Activated T-cell treated with anti-CD3 and anti-CD28 coated beads, Interleukin-2, amount 50 U/mL, for 24 hours (primary cell): ENCODE measurements around the gene IRF7.

Experiments
- DNase-seq: peaks from one replicate; pipeline ENCODE4 v3.0.0-alpha.2; 2020
- H3K27ac Mint-ChIP-seq: 2 replicates; pipeline ENCODE4 v1.8.0; 2020; ENCODE audit warnings: mild to moderate bottlenecking, mixed read lengths
- H3K27me3 Mint-ChIP-seq: 2 replicates; pipeline ENCODE4 v1.8.0; 2020; ENCODE audit warnings: mixed read lengths
- H3K36me3 Mint-ChIP-seq: 2 replicates; pipeline ENCODE4 v1.8.0; 2020; ENCODE audit warnings: low read depth, mixed read lengths
- H3K4me1 Mint-ChIP-seq: 2 replicates; pipeline ENCODE4 v1.8.0; 2020; ENCODE audit warnings: low read depth, mixed read lengths
- H3K4me3 Mint-ChIP-seq: 2 replicates; pipeline ENCODE4 v1.8.0; 2020; ENCODE audit warnings: mild to moderate bottlenecking, moderate library complexity, mixed read lengths
- H3K9me3 Mint-ChIP-seq: 2 replicates; pipeline ENCODE4 v1.8.0; 2020; ENCODE audit warnings: mixed read lengths

The IRF7 gene

GRCh38 chr11:635945-636510 lies 20.3 kb upstream of the IRF7 start:
- H3K27ac Mint-ChIP-seq, result no peak overlapping the region
- H3K9me3 Mint-ChIP-seq, result no peaks in the 10 kb centered on the region
- H3K36me3 Mint-ChIP-seq, result no peaks in the 10 kb centered on the region
- no peak for DNase-seq
- H3K4me1 Mint-ChIP-seq, result peaks cover 19% of the 10 kb centered on the region
- peaks cover 49% of the 10 kb centered on the region for H3K27me3 Mint-ChIP-seq
- H3K4me3 Mint-ChIP-seq, result no peak overlapping the region

DNA sequence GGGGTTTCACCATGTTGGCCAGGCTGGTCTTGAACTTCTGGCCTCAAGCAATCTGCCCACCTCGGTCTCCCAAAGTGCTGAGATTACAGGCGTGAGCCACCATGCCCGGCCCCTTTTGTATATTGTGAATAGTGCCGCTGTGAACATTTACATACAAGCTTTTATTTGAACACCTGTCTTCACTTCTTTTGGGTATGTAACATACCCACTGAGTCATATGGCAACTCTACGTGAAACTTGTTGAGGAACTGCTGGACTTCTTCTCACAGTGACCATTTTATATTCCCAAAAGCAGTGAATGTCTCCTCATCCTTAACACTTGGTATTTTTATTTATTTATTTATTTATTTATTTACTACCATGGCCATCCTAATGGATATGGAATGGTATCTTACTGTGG lies 15.1 kb upstream of the IRF7 start:
- Mint-ChIP-seq H3K9me3 (no peaks in the 10 kb centered on the region), H3K4me1 (peaks cover 23% of the 10 kb centered on the region), H3K27me3 (peaks cover 42% of the 10 kb centered on the region), H3K4me3 (no peak overlapping the region), H3K36me3 (no peaks in the 10 kb centered on the region), H3K27ac (no peak overlapping the region)
- DNase-seq, result no peak

DNA sequence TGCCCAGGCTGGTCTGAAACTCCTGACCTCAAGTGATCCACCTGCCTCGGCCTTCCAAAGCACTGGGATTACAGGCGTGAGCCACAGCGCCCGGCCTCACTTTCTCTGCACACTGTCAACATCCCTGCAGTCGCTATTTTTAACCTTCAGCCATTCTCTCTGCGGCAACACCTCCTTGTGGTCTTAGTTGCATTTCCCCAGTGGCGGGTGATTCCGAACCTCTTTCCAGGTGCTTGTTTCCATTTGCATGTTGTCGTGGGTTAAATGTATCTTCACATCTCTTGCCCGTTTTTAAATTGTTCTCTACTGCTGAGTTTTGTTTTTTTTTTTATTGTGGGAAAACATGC lies 13.5 kb upstream of the IRF7 start:
- no peaks in the 10 kb centered on the region for H3K9me3 Mint-ChIP-seq
- peak overlapping the region; percentile 9 for H3K4me3 Mint-ChIP-seq
- peak overlapping the region; percentile 6 for H3K27ac Mint-ChIP-seq
- no peaks in the 10 kb centered on the region for H3K36me3 Mint-ChIP-seq
- peaks cover 20% of the 10 kb centered on the region for H3K4me1 Mint-ChIP-seq
- DNase-seq, result peak; percentile 37
- H3K27me3 Mint-ChIP-seq, result peaks cover 37% of the 10 kb centered on the region

DNA sequence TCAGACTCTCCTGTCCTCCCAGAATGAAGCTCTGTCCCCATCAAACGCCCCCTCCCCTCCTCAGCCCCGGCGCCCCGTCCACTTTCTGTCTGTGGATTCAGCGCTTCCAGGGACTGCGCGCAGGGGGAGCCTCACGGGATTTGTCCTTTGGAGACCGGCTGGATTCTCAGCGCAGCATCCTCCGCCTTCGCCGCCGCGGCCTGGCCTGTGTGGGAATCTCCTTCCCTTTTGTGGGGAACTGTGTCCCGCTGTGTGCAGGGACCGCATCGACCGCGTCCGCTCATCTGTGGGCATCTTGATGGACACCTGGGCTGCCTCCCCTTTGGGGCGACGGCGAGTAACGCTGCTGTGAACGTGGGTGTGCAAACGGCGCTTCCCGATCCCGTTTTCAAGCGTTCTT lies 12.3 kb upstream of the IRF7 start:
- Mint-ChIP-seq H3K27me3 (peaks cover 45% of the 10 kb centered on the region), H3K27ac (peak overlapping the region; percentile 41)
- DNase-seq, result no peak

GRCh38 chr11:627308-627576 lies 11.5 kb upstream of the IRF7 start:
- Mint-ChIP-seq H3K27me3 (peaks cover 45% of the 10 kb centered on the region), H3K4me3 (no peak overlapping the region)
- no peak for DNase-seq

More for the DNA sequence above, 12.3 kb upstream of the IRF7 start:
- peaks cover 20% of the 10 kb centered on the region for H3K4me1 Mint-ChIP-seq
- no peaks in the 10 kb centered on the region for H3K9me3 Mint-ChIP-seq
- H3K4me3 Mint-ChIP-seq, result peak overlapping the region; percentile 9
- peaks cover 3% of the 10 kb centered on the region for H3K36me3 Mint-ChIP-seq

GRCh38 chr11:626475-627307 lies 10.9 kb upstream of the IRF7 start, which contains the start of gene SCT:
Gene SCT, minus strand, starts transcription at chr11:627181. Its CDS starts 38 bp downstream, at chr11:627143.
- Mint-ChIP-seq H3K27ac (peak within 1 kb of the TSS; percentile 41), H3K4me1 (peaks cover 20% of the 10 kb centered on the region), H3K36me3 (peaks cover 5% of the 10 kb centered on the region), H3K9me3 (no peaks in the 10 kb centered on the region), H3K4me3 (no peak within 1 kb of the TSS), H3K27me3 (peaks cover 45% of the 10 kb centered on the region)
- peak; percentile 38 for DNase-seq

More at GRCh38 chr11:627308-627576, 11.5 kb upstream of the IRF7 start:
- Mint-ChIP-seq H3K4me1 (peaks cover 20% of the 10 kb centered on the region), H3K9me3 (no peaks in the 10 kb centered on the region), H3K27ac (no peak overlapping the region), H3K36me3 (peaks cover 3% of the 10 kb centered on the region)

GRCh38 chr11:625636-626268 lies 10.0 kb upstream of the IRF7 start:
- no peak overlapping the region for H3K27ac Mint-ChIP-seq

DNA sequence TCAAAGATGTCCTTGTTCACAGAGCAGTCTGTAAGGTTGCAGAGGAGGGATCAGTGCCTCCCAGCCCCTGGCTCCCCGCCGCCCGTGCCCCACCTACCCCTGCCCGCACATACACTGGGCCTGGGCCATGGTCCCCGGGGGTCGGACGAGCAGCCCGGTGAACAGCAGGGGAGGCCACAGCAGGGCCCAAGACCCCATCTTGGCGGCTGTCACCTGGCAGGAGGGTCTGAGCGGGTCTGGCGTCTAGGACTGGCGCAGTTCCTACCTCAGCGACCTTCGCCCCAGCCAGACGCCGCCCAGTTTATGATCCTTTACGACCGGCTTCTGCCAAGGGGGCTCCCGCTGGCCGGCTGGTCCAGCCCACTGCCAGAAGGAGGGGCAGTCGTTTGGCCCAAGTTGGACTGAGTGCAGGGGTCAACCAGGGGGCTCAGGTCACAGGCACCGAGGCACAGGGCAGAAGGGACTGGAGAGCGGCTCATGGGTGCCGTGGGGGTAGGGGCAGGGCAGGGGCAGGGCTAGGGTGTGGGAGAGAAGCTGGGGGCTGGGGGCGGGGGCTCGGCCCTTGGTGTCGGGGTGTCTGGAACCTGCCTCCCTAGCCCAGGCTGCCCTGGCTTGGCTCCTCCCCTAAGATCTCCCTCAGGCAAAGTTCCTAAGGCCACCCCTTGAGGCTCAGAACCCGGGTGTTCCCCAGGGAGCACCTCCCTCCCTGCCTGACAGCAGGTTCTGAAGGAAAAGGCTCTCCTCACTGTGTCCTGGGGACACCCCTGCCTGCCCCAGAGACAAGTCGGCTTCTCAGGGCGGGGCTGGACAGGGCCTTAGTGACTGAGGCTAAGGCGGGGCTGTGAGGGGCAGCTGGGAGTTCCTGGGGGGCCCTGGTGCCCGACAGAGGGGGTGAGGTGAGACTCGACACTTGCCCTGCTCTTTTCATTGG lies 9.2 kb upstream of the IRF7 start, which contains the start of gene CDHR5:
TSS of gene CDHR5 (minus strand) at position 251 of the 931 bp plus-strand sequence. CDS start at position 198, 53 bp downstream.
- peak; percentile 36 for DNase-seq
- Mint-ChIP-seq H3K4me3 (no peak within 1 kb of the TSS), H3K36me3 (peaks cover 5% of the 10 kb centered on the region), H3K27me3 (peaks cover 45% of the 10 kb centered on the region), H3K4me1 (peaks cover 20% of the 10 kb centered on the region), H3K27ac (no peak within 1 kb of the TSS), H3K9me3 (no peaks in the 10 kb centered on the region)

More at GRCh38 chr11:625636-626268, 10.0 kb upstream of the IRF7 start:
- no peak for DNase-seq
- Mint-ChIP-seq H3K9me3 (no peaks in the 10 kb centered on the region), H3K4me1 (peaks cover 20% of the 10 kb centered on the region), H3K27me3 (peaks cover 45% of the 10 kb centered on the region), H3K4me3 (no peak overlapping the region), H3K36me3 (peaks cover 5% of the 10 kb centered on the region)

DNA sequence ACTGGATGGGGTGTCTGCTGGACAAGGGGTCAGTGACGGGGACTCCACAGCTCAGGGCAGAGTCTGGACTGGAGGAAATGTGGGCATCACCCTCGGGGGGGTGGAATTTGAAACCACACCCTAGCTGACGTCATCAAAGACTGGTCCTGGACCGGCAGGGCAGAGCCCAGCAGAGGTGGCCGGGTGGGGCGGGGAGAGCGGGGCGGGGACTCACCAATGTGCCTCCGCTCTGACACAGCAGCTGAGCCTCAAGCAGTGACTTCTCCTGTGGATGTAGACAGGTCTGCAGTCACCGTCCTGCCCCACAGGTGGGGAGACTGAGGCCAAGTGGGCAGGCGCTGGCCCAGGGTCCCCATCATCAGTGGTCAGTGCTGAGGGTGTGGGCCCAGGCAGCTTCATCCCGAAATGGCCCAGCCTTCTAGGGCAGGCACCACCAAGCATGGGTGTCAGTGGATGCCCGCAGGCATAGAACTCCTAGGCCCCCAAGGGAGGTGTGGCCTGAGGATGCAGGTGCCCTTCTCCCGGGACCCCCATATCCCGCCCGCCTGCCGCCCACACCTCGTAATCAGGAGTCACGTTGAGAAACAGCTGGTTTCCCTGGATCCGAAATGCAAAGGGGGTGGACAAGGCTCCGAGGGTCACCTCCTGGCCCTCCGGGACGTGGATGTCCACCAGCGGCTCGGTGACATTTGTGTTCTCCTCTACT lies 8.4 kb upstream of the IRF7 start:
- Mint-ChIP-seq H3K27me3 (peaks cover 40% of the 10 kb centered on the region), H3K4me3 (no peak overlapping the region), H3K9me3 (no peaks in the 10 kb centered on the region), H3K27ac (no peak overlapping the region), H3K36me3 (peaks cover 5% of the 10 kb centered on the region), H3K4me1 (peaks cover 15% of the 10 kb centered on the region)
- DNase-seq, result no peak

DNA sequence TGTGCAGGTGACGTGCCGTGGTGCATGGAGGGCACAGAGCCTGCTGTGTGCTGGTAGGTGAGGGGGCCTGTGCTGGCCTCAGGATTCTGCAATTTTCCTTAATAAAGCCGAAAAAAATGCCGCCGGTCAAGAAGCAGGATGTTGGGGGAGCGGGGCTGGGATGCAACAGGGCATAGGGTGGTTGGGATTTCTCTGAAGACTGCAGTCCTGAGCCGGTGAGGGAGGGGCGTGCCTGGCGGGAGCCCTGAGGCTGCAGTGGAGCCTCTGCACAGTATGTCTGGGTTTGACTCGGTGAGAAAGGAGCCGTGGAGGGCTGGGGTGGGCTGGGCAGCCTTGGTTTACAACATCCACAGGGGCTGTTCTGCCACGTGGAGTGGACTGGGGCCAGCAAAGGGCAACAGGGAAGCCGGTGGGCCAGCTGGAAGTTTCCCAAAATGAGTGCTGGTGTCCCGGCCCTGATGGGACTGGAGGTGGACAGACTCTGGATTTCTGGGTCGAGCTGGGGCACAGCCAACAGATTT lies 7.7 kb upstream of the IRF7 start:
- DNase-seq, result no peak
- peak overlapping the region; percentile 71 for H3K27ac Mint-ChIP-seq
- no peaks in the 10 kb centered on the region for H3K9me3 Mint-ChIP-seq
- peaks cover 8% of the 10 kb centered on the region for H3K4me1 Mint-ChIP-seq
- peaks cover 34% of the 10 kb centered on the region for H3K27me3 Mint-ChIP-seq
- no peak overlapping the region for H3K4me3 Mint-ChIP-seq
- peaks cover 5% of the 10 kb centered on the region for H3K36me3 Mint-ChIP-seq

GRCh38 chr11:621838-622237 lies 6.1 kb upstream of the IRF7 start:
- H3K27me3 Mint-ChIP-seq, result peaks cover 24% of the 10 kb centered on the region
- H3K9me3 Mint-ChIP-seq, result no peaks in the 10 kb centered on the region
- DNase-seq, result no peak
- H3K36me3 Mint-ChIP-seq, result peaks cover 9% of the 10 kb centered on the region
- H3K27ac Mint-ChIP-seq, result no peak overlapping the region
- no peaks in the 10 kb centered on the region for H3K4me1 Mint-ChIP-seq
- H3K4me3 Mint-ChIP-seq, result no peak overlapping the region

DNA sequence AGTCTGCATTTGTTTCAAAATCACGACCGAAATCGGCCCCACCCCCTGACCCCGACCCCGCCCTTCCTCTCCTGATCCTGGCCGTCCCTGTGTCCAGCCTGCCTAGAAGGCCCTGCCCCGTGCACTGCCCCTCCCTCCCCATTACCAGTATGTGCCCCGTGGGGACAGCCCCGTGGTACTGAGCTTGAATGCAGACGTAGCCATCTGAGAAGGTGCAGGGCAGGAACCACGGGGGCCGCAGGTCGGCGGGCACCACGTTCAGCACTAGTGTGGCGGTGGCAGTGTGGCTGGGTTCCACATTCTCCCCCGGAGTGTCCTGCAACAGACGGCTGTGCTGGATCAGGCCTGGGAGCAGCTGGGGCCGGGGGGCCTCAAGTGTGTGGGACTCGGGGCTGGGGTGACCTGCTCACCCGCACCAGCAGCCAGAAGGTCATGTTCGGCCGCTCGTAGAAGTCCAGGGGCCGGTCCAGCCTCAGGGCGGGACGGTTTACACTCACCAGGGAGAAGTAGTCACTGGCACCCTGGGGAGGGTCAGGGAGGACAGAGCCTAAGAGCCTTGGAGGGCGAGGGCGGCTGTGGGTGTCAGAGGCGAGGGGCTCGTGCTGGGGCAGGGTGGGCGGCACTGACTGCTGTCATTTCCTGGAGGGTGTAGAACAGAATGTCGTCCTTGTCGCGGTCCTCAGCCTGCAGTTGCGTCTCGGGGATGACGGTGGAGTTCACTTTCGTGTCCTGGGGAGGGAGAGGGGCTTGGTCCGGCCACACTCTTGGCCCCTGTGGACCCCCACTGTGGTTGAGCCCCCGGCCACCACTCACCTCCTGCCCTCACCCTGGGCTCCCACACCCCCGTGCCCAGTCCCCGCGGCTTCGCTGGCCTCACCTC lies 5.4 kb upstream of the IRF7 start:
- peaks cover 9% of the 10 kb centered on the region for H3K36me3 Mint-ChIP-seq
- no peak overlapping the region for H3K4me3 Mint-ChIP-seq
- no peak overlapping the region for H3K27ac Mint-ChIP-seq
- no peak for DNase-seq
- H3K27me3 Mint-ChIP-seq, result peaks cover 18% of the 10 kb centered on the region
- no peaks in the 10 kb centered on the region for H3K9me3 Mint-ChIP-seq
- H3K4me1 Mint-ChIP-seq, result peaks cover 3% of the 10 kb centered on the region

GRCh38 chr11:620201-620600 lies 4.5 kb upstream of the IRF7 start:
- peak overlapping the region; percentile 26 for H3K27ac Mint-ChIP-seq
- no peak overlapping the region for H3K4me3 Mint-ChIP-seq
- peaks cover 12% of the 10 kb centered on the region for H3K36me3 Mint-ChIP-seq
- H3K27me3 Mint-ChIP-seq, result peaks cover 9% of the 10 kb centered on the region
- DNase-seq, result no peak
- no peaks in the 10 kb centered on the region for H3K9me3 Mint-ChIP-seq
- H3K4me1 Mint-ChIP-seq, result peaks cover 9% of the 10 kb centered on the region
